IPS-15b (cell line): ENCODE measurements around the gene ZDHHC19.
"Not testable (repeated sequence)": the region's sequence is repeated elsewhere in the genome, so short reads cannot be mapped to it uniquely, and the experiment has no call there.

ENCODE experiments used
- H3K27me3 ChIP-seq: one replicate; pipeline ENCODE4 v1.6.1; 2013; ENCODE audit warnings: low read length; ENCODE audit not compliant: control insufficient read depth, insufficient read depth
- H3K36me3 ChIP-seq: one replicate; pipeline ENCODE4 v1.6.1; 2013; ENCODE audit warnings: low read length; ENCODE audit not compliant: control insufficient read depth, insufficient read depth
- H3K4me1 ChIP-seq: one replicate; pipeline ENCODE4 v1.6.1; 2013; ENCODE audit warnings: mild to moderate bottlenecking, low read length; ENCODE audit not compliant: control insufficient read depth, insufficient read depth
- H3K4me3 ChIP-seq: one replicate; pipeline ENCODE4 v1.5.1; 2013; ENCODE audit warnings: low read depth, low read length
- H3K9ac ChIP-seq: one replicate; pipeline ENCODE4 v1.6.1; 2013; ENCODE audit warnings: low read depth, mild to moderate bottlenecking, low read length
- H3K9me3 ChIP-seq: one replicate; pipeline ENCODE4 v1.6.1; 2013; ENCODE audit warnings: mild to moderate bottlenecking, low read length; ENCODE audit not compliant: control insufficient read depth, insufficient read depth

ZDHHC19 gene

GRCh38 chr3:196165006-196165575, 46.1 kb downstream of the ZDHHC19 start:
- not testable (repeated sequence) for H3K4me1 ChIP-seq, H3K9ac ChIP-seq, H3K36me3 ChIP-seq, H3K4me3 ChIP-seq, H3K27me3 ChIP-seq, H3K9me3 ChIP-seq

DNA sequence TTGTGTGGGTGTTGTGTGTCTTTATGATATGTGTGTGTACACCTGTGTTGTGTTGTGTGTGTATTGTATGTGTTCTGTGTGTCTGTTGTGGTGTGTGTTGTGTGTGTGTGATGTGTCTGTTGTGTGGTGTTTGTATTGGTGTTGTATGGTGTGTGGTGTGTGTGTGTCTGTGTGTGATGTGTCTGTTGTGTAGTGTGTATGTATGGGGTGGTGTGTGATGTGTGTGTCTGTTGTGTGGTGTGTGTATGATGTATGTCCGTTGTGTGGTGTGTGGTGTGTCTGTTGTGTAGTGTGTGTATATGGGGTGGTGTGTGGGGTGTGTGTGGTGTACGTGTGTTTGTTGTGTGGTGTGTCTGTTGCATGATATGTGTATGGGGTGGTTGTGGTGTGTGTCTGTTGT, 46.6 kb downstream of the ZDHHC19 start:
- Histone ChIP-seq H3K36me3 (no peaks in the 10 kb centered on the region), H3K9ac (no peak overlapping the region), H3K4me3 (no peak overlapping the region), H3K4me1 (peaks cover 3% of the 10 kb centered on the region), H3K27me3 (no peaks in the 10 kb centered on the region), H3K9me3 (no peaks in the 10 kb centered on the region)

- Histone ChIP-seq H3K9ac (no peak overlapping the region), H3K4me1 (peaks cover 3% of the 10 kb centered on the region), H3K9me3 (no peaks in the 10 kb centered on the region), H3K4me3 (no peak overlapping the region), H3K27me3 (no peaks in the 10 kb centered on the region), H3K36me3 (no peaks in the 10 kb centered on the region)
Measured at GRCh38 chr3:196163666-196164493, 47.3 kb downstream of the ZDHHC19 start.

DNA sequence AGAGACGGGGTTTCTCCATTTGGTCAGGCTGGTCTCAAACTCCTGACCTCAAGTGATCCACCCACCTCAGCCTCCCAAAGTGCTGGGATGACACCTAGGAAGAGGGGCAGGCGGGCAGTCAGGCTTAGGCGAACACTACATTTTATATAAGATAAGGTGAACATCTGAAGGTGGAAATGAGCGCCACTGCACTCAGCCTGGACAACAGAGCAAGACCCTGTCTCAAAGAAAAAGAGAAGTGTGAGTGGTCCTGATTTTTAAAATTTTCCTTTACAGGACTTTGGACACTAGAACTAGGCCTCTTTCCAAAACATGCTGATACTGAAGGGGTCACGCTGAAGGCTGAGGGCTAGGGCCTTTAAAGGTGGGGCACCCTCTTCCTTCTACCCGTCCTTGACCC, 48.0 kb downstream of the ZDHHC19 start:
- H3K9me3 ChIP-seq = no peaks in the 10 kb centered on the region
- H3K4me1 ChIP-seq = peaks cover 3% of the 10 kb centered on the region
- no peak overlapping the region for H3K9ac ChIP-seq
- no peak overlapping the region for H3K4me3 ChIP-seq
- H3K27me3 ChIP-seq = no peaks in the 10 kb centered on the region
- H3K36me3 ChIP-seq = no peaks in the 10 kb centered on the region

DNA sequence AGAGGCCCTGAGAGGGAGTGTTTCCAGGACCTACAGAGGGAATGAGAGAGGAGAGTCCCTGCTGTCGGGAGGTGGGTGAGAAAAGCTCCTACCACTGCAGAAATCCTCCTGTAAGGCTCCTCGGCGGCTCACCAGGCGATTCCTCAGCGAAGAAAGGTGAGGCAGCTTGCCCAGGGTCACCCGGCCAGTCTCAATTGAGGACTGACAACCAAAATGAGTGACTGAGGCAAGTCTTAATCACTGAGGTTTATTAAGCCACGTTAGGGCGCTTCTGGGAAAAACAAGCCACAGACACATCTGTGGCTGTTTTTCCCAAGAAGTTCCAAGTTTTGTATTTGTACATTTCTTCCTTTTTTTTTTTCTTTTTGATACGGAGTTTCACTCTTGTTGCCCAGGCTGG, 48.5 kb downstream of the ZDHHC19 start:
- Histone ChIP-seq H3K36me3 (no peaks in the 10 kb centered on the region), H3K9me3 (no peaks in the 10 kb centered on the region), H3K9ac (no peak overlapping the region), H3K4me3 (no peak overlapping the region), H3K4me1 (peaks cover 3% of the 10 kb centered on the region), H3K27me3 (no peaks in the 10 kb centered on the region)

GRCh38 chr3:196159952-196160804, 51.0 kb downstream of the ZDHHC19 start:
- Histone ChIP-seq H3K27me3 (no peaks in the 10 kb centered on the region), H3K9me3 (no peaks in the 10 kb centered on the region), H3K36me3 (no peaks in the 10 kb centered on the region), H3K9ac (no peak overlapping the region), H3K4me3 (no peak overlapping the region), H3K4me1 (peaks cover 5% of the 10 kb centered on the region)

GRCh38 chr3:196159526-196159925, 51.7 kb downstream of the ZDHHC19 start:
- H3K9me3 ChIP-seq = no peaks in the 10 kb centered on the region
- H3K9ac ChIP-seq = no peak overlapping the region
- H3K4me1 ChIP-seq = peaks cover 5% of the 10 kb centered on the region
- H3K36me3 ChIP-seq = no peaks in the 10 kb centered on the region
- no peaks in the 10 kb centered on the region for H3K27me3 ChIP-seq
- no peak overlapping the region for H3K4me3 ChIP-seq

GRCh38 chr3:196156160-196156559, 55.0 kb downstream of the ZDHHC19 start:
- no peak overlapping the region for H3K4me3 ChIP-seq
- peaks cover 5% of the 10 kb centered on the region for H3K4me1 ChIP-seq
- no peaks in the 10 kb centered on the region for H3K36me3 ChIP-seq
- H3K9me3 ChIP-seq = no peaks in the 10 kb centered on the region
- H3K27me3 ChIP-seq = no peaks in the 10 kb centered on the region
- no peak overlapping the region for H3K9ac ChIP-seq

DNA sequence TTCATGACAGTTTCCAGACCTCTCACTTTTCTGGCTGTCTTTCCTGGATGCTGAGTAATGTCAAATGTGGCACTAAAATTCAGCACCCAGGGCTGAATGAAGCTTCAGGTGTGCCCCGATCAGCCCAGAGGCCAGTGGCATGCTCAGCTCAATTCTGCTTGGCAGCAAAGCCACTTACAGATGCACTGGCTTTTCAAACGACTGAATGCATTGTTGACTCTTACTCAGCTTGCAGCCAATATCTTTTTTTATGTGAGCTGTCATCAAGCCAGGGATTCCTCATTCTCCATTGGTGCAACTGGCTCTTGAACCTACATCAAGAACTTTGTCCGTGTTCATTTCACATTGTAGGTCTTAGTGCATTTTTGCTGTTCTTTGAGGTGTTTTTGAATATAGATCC, 60.7 kb downstream of the ZDHHC19 start:
- Histone ChIP-seq H3K4me3 (no peak overlapping the region), H3K9me3 (no peaks in the 10 kb centered on the region), H3K4me1 (no peaks in the 10 kb centered on the region), H3K27me3 (no peaks in the 10 kb centered on the region), H3K36me3 (no peaks in the 10 kb centered on the region), H3K9ac (no peak overlapping the region)

- H3K36me3 ChIP-seq = no peaks in the 10 kb centered on the region
- H3K27me3 ChIP-seq = no peaks in the 10 kb centered on the region
- H3K9ac ChIP-seq = no peak overlapping the region
- no peaks in the 10 kb centered on the region for H3K4me1 ChIP-seq
- no peaks in the 10 kb centered on the region for H3K9me3 ChIP-seq
- no peak overlapping the region for H3K4me3 ChIP-seq
Measured at GRCh38 chr3:196149831-196150301, 61.3 kb downstream of the ZDHHC19 start.

- Histone ChIP-seq H3K4me1 (no peaks in the 10 kb centered on the region), H3K27me3 (no peaks in the 10 kb centered on the region), H3K9me3 (no peaks in the 10 kb centered on the region), H3K9ac (no peak overlapping the region), H3K4me3 (no peak overlapping the region), H3K36me3 (no peaks in the 10 kb centered on the region)
Measured at GRCh38 chr3:196149375-196149774, 61.8 kb downstream of the ZDHHC19 start.
